Limb (tissue), 2 donors: ENCODE results near the gene KCNQ2.
A peak's percentile ranks its signal among the peaks of the same experiment; 100 is the strongest.

Experiments used
- DNase-seq, 2 donors: peaks; one replicate each; pipeline ENCODE4 v3.0.0-alpha.2; 2016; ENCODE audit errors: extremely low spot score in 2 of 2

Gene KCNQ2

DNA sequence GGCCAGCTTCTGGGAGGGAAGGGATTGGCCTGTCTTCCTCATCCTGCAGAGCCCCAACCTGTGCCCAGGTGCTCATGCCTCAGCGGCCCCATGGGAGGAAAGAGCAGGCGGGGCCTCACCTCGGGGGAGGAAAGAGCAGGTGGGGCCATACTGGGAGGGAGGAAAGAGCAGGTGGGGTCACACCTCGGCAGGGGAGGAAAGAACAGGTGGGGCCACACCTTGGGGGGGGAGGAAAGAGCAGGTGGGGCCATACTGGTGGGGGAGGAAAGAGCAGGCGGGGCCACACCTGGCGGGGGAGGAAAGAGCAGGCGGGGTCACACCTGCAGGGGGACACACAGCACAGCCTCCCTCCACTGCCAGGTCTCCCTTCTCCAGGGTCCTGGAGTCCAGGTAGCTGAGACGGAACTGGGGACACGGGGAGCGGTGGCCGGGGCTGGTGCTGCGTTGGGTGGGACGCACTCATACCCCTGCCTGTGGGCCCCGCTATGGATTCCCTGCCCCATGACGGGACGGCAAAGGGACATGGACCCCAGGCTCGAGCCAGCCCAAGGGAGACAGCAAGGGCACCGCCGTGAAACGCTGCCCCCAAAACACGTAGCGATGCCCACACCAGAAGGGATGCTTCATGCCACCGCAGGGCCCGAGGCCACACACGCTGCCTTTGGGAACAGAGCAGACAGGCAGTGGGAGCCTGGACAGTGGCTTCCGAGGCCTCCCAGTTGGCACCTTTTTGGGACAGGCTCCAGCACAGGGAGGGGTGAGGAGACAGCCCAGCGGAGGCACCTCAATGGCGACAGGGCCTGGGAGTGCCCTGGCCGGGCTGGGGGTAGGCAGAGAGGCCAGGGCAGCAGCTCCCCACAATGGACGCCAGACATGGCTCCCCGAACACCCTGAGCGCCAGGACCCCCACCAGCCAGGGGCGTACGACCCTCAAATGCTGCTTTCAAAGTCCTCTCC is 68.0 kb downstream of the KCNQ2 start:
- DNase-seq, result no peak

DNA sequence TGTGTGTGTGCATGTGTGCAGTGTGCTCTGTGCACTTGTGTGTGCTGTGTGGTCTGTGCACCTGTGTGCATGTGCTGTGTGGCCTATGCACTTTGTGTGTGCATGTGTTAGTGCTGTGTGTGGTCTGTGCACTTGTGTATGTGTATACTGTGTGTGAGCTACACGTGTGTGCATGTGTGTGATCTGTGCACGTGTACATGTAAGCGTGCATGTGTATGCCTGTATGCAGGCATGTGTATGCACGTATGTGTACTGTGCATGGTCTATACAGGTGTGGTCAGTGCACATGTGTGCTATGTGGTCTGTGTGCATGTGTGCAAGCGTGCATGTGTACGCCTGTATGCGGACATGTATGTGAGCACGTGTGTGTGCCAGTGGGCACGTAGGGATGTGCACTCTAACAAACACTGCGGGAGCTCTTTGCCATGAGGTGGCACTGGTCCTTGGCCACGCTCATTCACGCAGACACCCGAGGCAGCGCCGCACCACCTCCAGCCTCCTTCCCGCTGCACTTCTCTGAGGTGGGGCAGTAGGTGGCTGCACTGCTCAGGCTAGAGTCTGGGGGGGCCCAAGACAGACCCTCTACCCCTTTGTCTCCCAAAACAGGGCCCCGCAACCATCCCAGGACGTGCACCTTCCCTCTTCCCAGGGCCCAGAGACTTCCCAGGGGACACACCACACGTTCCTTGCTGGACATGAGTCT is 68.9 kb downstream of the KCNQ2 start:
- no peak for DNase-seq

DNA sequence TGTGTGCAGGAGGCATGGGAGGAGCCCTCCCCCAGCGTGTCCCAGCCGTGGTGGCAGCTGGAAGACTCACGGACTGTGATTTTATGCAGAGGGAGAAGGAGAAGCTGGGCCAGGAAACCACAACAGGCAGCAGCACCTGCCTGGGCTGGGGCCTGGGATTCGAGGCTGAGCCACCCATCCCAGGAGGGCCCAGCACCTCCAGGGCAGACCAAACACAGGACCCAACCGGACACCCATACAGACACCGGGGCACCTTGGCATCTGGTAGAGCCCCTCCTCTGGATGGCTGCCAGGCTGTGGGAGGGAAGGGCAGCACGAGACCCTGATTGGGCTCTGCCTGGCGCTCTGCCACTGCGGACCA is 69.6 kb downstream of the KCNQ2 start:
- DNase-seq, result no peak

DNA sequence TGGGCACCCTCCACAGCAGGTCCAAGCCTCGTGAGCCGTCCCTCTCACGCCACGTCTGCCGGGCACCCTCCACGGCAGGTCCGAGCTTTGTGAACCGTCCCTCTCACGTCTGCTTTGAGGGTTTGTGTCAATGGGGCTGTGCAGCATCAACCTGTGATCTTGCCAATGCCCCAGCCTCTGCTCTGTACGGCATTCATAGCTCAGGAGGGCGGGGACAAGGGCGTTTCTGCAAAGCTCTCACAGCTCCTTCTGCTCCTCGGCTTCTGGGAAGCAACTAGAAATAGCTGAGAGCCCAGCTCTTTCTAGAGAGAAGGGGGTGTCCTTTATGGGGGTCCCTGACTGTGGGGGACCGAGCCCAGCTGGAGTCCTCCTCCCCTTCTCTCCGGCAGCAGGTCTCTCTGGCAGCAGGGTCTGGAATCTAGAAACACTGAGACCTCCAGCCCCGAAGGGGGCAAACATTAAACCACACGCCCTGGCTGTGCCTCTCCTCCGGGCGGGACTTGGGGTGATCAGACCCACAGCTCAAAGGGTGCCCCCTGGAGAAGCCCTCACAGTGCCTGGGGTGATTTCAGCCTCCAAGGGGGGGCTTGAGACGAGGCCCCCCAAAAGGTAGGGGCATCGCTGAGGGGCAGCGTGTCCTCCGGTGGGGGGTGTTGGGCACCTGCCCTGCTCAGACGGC is 70.1 kb downstream of the KCNQ2 start:
- no peak for DNase-seq

DNA sequence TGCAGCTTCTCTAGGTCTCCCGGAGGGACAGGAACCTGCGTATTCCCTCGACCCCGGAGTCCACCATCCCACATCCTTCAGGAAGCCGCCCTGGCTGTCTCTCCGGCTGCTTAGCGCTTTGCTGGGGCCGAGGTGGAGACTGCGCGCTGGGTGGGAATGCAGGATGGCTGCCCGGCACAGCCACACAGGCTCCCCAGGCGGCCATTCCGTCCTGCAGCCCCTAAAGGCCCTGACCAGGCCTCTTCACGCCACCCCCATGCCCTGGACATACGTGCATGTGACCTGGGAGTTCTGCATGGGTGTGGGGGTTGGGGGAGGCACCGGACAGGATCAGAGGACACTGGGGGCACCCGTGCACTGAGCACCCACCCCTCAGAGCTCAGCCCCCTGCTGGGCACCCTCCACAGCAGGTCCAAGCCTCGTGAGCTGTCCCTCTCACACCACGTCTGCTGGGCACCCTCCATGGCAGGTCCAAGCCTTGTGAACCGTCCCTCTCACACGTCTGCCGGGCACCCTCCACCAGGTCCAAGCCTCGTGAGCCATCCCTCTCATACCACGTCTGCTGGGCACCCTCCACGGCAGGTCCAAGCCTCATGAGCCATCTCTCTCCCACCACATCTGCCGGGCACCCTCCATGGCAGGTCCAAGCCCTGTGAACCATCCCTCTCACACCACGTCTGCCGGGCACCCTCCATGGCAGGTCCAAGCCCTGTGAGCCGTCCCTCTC is 70.9 kb downstream of the KCNQ2 start:
- DNase-seq, result no peak

DNA sequence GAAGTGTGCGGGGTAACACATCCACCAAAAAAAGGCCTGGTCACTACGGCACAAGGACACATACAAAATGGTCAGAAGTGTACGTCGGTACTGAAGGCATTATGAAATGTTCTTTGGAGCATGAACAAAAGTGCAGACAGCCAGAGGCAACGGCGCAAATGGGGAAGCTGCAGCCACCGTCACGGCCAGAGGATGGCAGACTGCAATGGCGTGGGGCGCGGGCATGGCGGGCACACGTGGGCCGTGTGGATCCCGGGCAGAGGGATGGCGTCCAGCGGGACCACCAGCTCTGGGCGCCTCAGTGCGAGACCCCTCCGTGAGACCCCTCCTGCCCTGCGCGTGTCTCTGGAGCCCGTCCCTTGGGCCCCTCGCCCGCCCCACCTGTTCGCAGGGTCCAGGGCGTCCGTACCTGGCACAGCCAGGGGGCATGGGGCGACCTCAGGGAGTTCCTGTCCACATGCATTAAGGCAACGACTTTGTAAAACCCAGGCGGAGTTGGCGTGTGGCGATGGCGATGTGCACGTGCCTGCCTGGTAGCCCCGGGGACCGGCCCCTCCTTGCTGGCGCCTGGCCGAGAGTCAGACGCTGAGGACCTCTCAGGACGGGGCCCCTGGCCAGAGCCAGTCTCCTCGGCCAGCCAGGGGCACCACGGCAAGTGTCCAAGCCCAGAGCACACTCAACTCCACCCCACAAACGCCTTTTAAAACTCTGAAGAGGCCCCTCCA is 71.8 kb downstream of the KCNQ2 start:
- no peak for DNase-seq

DNA sequence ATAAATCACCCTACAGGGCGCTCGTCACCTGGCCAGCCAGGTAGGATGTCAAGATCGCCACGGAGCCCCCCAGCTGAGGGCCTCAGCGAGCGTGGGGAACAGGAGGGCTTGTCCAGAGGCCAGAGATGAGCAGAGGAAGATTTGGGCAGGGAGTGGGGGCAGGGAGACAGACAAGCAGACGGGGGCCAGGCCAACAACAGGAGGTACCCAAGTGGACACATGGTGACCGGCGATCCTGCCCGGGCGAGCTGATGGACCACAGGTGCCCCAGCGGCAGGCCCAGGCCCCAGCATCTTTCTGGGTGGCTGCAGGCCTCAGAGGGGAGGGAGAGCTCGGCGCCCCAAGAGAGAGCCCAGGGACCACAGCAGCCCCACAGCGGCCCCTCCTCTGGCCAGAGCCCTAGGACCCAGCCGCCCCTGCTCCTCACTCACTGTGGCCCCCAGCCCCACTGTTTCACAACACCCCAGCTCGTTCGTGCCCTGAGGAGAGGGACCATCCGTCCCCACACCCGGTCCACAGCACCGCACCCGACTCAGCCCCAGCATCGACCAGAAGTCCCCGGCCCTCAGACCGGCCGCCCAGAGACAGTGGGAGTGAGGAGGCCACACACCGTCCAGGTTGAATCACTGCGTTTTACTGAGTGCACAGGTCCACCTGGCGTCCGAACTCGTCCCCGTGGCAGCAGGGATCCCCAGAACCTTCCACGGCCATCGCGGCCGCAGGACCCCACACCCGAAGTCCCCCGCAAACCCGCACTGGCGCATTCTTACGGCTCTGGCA is 72.7 kb downstream of the KCNQ2 start:
- no peak for DNase-seq

DNA sequence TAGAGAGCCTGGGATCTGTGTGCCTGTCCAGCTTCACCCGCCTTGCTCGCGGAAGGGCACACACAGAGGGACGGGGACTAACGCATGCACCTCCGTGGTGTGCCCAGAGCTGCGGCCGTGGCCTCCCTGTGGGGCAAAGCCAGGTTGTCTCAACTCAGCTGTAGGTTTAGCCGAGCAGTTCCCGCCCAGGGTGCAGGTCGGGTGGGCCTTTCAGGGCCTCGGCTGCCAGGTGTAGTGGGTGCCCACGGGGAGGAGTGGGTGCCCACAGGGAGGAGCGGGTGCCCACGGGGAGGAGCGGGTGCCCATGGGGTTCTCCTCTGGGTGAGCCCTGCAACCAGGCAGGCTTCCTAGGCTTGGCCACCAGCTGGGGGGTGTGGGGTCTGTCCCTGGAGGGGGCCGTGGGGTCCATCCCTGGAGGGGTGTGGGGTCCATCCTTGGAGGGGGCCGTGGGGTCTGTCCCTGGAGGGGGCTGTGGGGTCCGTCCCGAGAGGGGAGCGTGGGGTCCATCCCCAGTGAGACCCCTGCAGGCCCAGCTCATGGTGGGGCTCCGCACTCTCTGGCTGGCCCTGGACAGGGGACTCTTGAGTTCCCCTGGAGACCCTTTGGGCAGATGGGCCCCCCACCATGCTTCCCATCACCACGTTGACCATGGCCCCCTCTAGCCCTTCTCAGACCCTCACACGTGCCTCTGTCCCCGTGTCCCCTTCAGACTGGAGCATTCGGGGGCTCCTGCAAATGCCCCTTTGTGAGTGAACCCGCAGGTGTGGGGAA is 73.5 kb downstream of the KCNQ2 start:
- no peak for DNase-seq

DNA sequence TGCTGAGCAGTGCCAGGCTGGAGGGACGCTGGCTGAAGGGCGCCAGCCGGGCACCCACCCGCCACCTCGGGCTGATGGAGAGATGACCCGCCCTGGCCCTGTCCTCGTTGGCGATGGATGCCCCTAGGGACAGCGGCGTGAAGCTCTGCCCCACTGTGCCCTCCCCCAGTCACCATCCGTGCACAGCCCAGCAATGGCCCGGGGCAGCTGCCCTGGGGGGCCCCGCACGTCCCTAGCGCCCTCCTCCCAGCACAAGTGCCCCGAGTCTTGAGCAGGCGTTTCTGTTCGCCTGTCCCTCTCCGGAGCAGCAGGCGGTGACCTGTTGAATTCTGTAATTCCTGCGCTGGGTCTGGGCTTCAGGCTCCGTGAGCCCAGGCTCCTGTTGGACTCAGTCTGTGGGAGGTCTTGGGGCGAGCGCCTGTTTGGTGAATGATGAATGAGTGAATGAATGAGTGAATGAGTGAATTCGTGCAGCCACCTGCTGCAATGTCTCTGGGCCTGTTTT is 74.5 kb downstream of the KCNQ2 start:
- DNase-seq, result no peak

DNA sequence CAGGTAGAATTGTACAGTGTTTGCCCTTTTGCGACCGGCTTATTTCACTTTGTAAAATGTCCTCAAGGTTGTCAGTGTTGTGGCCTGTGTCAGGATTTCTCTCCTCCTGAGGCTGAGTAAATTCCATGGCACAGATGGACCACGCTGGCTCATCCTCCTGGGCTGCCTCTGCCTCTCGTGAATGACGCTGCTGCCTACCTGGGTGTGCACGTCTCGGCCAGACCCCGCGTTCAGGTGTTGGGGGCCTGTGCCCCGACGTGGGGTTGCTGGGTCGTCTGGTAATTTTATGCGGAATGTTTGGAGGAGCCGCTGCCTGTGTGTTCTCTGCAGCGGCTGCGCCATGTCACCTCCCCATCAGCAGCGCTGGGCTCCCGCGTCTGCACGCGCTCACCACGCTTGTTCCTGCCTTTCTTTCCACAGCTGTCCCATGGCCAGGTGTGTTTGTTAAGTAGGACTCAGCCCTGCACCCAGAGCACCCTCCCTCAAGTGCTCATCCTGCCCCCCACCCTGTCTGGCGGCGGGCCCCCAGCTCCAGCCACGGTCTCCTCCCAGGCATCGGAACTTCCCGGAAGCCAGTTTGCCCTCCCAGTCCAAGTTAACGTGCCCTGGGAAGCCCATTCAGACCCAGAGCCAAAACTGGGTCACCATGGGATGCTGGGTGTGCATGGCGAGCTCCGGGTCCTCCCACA is 75.2 kb downstream of the KCNQ2 start:
- no peak for DNase-seq

DNA sequence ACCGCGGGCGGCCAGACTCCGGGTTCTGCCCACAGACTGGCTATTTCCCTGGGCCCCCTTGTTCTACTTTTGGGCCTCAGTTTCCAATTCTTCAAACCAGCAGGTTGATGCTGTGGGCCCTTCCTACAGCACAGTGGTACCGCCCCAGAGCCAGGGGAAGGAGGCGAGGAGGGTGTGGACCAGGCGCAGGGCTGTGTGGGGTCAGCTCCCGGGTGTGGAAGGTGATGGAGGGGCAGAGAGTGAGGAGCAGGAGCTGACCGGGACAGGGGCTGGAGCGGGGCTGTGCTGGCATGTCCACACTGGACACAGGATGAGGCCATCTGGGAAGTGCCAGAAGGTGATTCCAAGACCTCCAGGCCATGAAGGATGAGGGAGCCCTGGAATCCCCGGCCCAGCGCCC is 76.2 kb downstream of the KCNQ2 start:
- DNase-seq, result no peak

DNA sequence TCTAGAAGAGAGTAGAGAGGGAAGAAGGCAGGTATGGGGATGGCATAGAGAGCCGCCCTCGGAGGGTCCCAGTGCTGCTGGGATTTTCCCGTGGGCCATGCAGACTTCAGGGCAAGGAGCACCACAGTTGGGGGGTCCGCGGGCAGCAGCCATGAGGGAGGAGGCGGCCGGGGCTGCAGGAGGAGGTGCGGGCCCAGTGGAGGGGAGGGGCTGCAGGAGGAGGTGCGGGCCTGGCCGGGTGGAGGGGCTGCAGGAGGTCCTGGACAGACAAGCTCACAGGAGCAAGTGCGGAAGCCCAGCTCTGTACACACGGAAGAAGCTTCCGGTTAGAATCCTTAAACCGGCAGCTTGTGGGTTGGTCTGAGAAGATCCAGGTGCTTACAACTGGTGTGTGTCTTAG is 76.7 kb downstream of the KCNQ2 start:
- DNase-seq, result no peak

DNA sequence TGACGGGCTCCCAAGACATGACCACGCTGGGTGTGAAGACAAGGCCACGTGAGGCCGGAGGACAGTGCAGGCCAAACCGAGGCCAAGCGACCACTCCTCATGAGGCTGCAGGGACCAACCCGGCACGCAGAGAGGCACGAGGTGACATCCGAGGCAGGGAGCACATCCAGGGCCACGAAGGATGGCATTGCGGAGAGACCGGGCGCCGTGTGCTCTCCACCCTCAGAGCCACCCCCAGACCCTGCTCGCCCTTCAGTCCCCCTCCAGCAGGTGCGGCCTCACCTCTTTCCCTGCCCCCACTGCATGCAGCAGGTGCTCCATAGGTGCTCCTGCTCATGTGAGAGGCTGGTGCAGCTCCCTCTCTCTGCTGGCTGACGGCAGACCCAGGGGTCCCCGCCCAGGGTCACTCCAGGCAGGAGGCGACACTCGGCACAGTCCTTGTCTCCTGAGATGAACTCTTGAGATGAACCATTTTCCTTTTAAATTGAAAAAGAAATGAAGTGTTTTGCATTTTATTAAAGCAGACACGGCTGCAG is 77.5 kb downstream of the KCNQ2 start:
- no peak for DNase-seq

DNA sequence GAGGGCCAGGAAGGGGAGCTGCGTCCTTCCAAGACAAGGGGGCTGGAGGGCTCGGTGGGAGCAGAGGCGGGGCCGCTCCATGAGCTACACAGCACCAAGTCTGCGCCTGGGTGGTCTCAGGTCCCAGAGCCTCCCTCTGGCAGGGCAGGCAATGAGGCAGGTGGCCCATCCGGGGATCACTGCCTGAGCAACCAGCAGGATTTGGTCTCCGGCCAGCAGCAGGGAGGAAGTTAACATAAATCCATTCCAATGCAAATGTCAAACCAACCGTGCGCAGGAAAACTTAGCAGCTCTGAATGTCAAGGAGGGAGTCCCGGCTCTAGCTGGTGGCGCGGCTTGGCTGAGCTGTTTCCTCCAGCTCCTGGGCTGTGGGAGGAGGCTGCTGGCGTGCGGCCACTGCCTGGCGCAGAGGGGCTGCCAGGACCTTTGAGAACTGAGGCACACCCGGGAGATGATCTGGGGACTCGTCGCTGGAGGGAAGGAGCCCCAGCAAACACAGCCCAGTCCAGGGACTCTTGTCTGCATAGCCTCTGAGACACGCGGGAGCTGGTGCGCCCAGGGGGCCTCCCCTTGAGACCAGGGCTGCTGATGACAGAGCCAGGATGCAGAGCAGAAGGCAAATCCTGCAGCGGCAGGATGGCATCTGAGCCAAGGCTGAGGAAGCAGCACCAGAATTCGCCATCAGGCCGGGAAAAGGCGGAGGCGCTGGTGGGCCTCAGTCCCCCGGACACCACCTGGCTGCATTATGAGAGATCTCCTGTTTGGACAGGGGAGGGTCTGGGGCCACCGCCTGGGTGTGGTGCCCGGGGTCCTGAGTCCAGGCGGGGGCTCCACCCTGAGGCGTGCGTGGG is 78.2 kb downstream of the KCNQ2 start:
- peak in 1 of 2 donors; percentile 74 for DNase-seq

DNA sequence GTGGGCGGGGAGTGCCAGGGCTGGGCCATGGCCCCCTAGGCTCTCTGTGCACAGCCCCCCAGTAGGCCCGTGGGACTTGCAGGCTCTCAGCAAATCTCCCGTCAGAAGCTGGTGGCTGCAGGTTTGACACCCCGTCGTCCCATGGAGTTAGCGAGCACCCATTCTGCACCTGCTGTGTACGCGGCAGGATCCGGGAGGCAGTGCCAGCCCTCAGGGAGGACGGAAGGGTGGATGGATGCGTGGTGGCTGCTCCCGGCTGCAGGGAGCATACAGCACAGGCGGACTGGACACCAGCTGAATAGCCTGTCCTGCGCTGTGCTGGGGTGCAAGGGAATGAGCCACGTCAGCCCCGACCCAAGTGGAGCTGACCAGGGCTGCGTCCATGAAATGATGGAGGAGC is 78.9 kb downstream of the KCNQ2 start:
- DNase-seq, result no peak

DNA sequence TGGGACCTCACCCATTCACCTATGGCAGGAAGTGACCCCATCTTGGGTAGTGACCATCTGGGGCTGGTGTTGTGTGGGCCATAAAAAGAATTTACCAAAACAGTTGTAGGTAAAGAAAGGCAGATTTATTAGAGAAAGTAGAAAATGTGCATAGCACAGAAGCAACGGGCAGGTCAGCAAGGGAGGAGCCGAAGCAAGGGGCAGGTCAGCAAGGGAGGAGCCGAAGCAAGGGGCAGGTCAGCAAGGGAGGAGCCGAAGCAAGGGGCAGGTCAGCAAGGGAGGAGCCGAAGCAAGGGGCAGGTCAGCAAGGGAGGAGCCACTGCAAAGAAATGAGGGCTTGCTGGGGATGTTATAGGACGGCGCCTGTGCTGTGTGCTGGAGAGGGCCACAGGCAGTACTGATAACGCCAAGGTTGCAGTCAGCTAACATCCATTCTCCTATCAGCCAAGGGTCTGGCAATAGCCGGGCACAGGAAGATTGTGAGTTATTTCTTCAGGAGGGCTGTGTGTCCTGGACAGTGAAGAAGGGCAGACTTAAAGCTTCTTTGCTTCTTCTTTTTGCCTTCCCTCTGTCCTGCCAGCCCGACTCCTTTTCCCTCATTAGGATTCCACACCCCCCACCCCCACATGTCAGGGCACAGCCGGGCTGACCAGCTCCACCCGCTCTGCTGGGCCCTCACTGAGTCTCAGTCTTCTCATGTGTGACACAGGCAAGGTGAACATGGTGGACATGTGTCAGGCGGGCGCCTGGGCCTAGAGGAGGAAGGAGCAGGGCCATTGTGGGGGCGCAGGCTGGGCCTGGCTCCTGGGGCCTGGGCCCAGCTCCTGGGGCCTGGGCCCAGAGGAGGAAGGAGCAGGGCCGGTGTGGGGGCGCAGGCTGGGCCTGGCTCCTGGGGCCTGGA is 79.7 kb downstream of the KCNQ2 start:
- no peak for DNase-seq
